Endometrial microvascular endothelial cells (primary cell): ENCODE results near the gene OR2T10. TPM values are rescaled to one million over a fixed set of nuclear protein-coding genes. Genes with fewer than 3 reads are reported as not detected.
"Not testable (repeated sequence)": the region's sequence is repeated elsewhere in the genome, so short reads cannot be mapped to it uniquely, and the experiment has no call there.

ENCODE experiments used
- in situ Hi-C: cut with HindIII; loops from 2 replicates; pipeline ENCODE4 v1.10.0; 2017; ENCODE audit warnings: low sequenced_read_pairs, low pct_unique_long_range_greater_than_20kb; ENCODE audit errors: inconsistent ontology term
- total RNA-seq: library from RNA; depleted of rRNA; stranded (reverse); fragments of >200 nt; gene quantifications from one replicate; pipeline ENCODE4 v1.2.3, GENCODE V29; 2015; ENCODE audit errors: inconsistent ontology term

The OR2T10 gene
- total RNA-seq, 1 donor from 2014 or later: not detected

GRCh38 chr1:248610301-248610700 lies 12.8 kb upstream of the OR2T10 start:
- in situ Hi-C loops: no loop called here

GRCh38 chr1:248599396-248599795 lies 1.9 kb upstream of the OR2T10 start:
- in situ Hi-C loops: no loop called here

- in situ Hi-C loops: no loop called here
Measured at GRCh38 chr1:248596615-248597014, 885 bp downstream of the OR2T10 start.

- in situ Hi-C loops: no loop called here
Measured at GRCh38 chr1:248593226-248593625, 4.3 kb downstream of the OR2T10 start.

GRCh38 chr1:248592655-248593054 lies 4.8 kb downstream of the OR2T10 start:
- in situ Hi-C loops: no loop called here

GRCh38 chr1:248590055-248590454 lies 7.4 kb downstream of the OR2T10 start:
- in situ Hi-C loops: no loop called here

GRCh38 chr1:248589334-248589733 lies 8.2 kb downstream of the OR2T10 start:
- in situ Hi-C loops: no loop called here

GRCh38 chr1:248585266-248585665 lies 12.2 kb downstream of the OR2T10 start:
- in situ Hi-C loops: no loop called here

GRCh38 chr1:248576260-248576980 lies 21.1 kb downstream of the OR2T10 start:
- in situ Hi-C loops: no loop called here

GRCh38 chr1:248574657-248575056 lies 22.8 kb downstream of the OR2T10 start, which contains the start of gene OR2T34:
Gene OR2T34 (minus strand): TSS chr1:248574757. CDS start chr1:248574757, 0 bp downstream.
- in situ Hi-C loops: not testable (repeated sequence)

GRCh38 chr1:248573856-248574255 lies 23.6 kb downstream of the OR2T10 start:
- in situ Hi-C loops: not testable (repeated sequence)

- in situ Hi-C loops: not testable (repeated sequence)
Measured at GRCh38 chr1:248572049-248572448, 25.5 kb downstream of the OR2T10 start.

- in situ Hi-C loops: not testable (repeated sequence)
Measured at GRCh38 chr1:248570811-248571210, 26.7 kb downstream of the OR2T10 start.

- in situ Hi-C loops: not testable (repeated sequence)
Measured at GRCh38 chr1:248569049-248569448, 28.5 kb downstream of the OR2T10 start.

GRCh38 chr1:248565530-248566373 lies 31.7 kb downstream of the OR2T10 start:
- in situ Hi-C loops: not testable (repeated sequence)

GRCh38 chr1:248562672-248563071 lies 34.8 kb downstream of the OR2T10 start, which contains the start of gene OR2T29:
Gene OR2T29 (minus strand): TSS chr1:248562772. CDS start chr1:248559491, 3,281 bp downstream.
- in situ Hi-C loops: not testable (repeated sequence)

- in situ Hi-C loops: not testable (repeated sequence)
Measured at GRCh38 chr1:248551027-248551426, 46.5 kb downstream of the OR2T10 start.

- in situ Hi-C loops: not testable (repeated sequence)
Measured at GRCh38 chr1:248547383-248547782, 50.1 kb downstream of the OR2T10 start.
